CD14-positive monocyte (primary cell): Measurements from ENCODE around the gene CDH4. TPM values are rescaled to one million over a fixed set of nuclear protein-coding genes. Genes with fewer than 3 reads are reported as not detected.

Experiments used
- DNase-seq, 3 donors: peaks; one replicate each; pipeline ENCODE4 v3.0.0-alpha.2; 2011 to 2022
- H2AFZ ChIP-seq: 2 replicates; pipeline ENCODE4 v1.6.0; 2012; ENCODE audit warnings: mild to moderate bottlenecking, low read depth, low read length, inconsistent platforms; ENCODE audit not compliant: insufficient read depth, poor library complexity, severe bottlenecking
- H3K27ac ChIP-seq, 2 donors: 1 replicate in 1 of 2; 2 replicates in 1 of 2; pipeline ENCODE4 v1.5.1; 2012 to 2013; ENCODE audit warnings: low read length in 2 of 2, control low read depth in 1 of 2, inconsistent platforms in 1 of 2, low read depth in 1 of 2, mild to moderate bottlenecking in 1 of 2
- H3K27me3 ChIP-seq, 2 donors: one replicate each; pipeline versions ENCODE4 v1.6.0 to v1.6.1; 2011 to 2013; ENCODE audit warnings: low read length in 2 of 2; ENCODE audit not compliant: control insufficient read depth in 2 of 2, insufficient read depth in 2 of 2
- H3K36me3 ChIP-seq, 2 donors: replicated peaks in 1 of 2; 1 replicate in 1 of 2; 2 replicates in 1 of 2; pipeline versions ENCODE4 v1.5.1 to v1.6.1; 2012 to 2013; ENCODE audit warnings: low read length in 2 of 2, control low read depth in 1 of 2, inconsistent platforms in 1 of 2, mild to moderate bottlenecking in 1 of 2; ENCODE audit not compliant: insufficient read depth in 2 of 2, control insufficient read depth in 1 of 2
- H3K4me1 ChIP-seq, 2 donors: 1 replicate in 1 of 2; 2 replicates in 1 of 2; pipeline versions ENCODE4 v1.5.1 to v1.6.1; 2012 to 2013; ENCODE audit warnings: low read length in 2 of 2, control low read depth in 1 of 2, inconsistent platforms in 1 of 2, mild to moderate bottlenecking in 1 of 2, moderate library complexity in 1 of 2; ENCODE audit not compliant: insufficient read depth in 2 of 2, control insufficient read depth in 1 of 2
- H3K4me2 ChIP-seq: replicated peaks from 2 replicates; pipeline ENCODE3; 2012; ENCODE audit warnings: low read length, moderate library complexity, mild to moderate bottlenecking; ENCODE audit not compliant: poor library complexity, severe bottlenecking; ENCODE audit errors: extremely low read depth
- H3K4me3 ChIP-seq, 3 experiments: fragments of 200-600 bp in 1 of 3; sonication (generic) in 1 of 3; replicated peaks in 1 of 3; 1 replicate in 2 of 3; 2 replicates in 1 of 3; pipeline ENCODE4 v1.5.1; 2011 to 2013; ENCODE audit warnings: low read length in 3 of 3, mild to moderate bottlenecking in 3 of 3, control low read depth in 2 of 3, low read depth in 2 of 3, inconsistent platforms in 1 of 3, moderate library complexity in 1 of 3
- H3K79me2 ChIP-seq: 2 replicates; pipeline ENCODE4 v1.6.0; 2012; ENCODE audit warnings: mild to moderate bottlenecking, control low read depth, inconsistent platforms, low read length, moderate library complexity; ENCODE audit not compliant: insufficient read depth
- H3K9ac ChIP-seq: 2 replicates; pipeline ENCODE4 v1.6.0; 2017; ENCODE audit warnings: low read length, mild to moderate bottlenecking; ENCODE audit not compliant: insufficient read depth, poor library complexity, severe bottlenecking
- H3K9me3 ChIP-seq, 2 donors: replicated peaks in 1 of 2; 1 replicate in 1 of 2; 2 replicates in 1 of 2; pipeline versions ENCODE4 v1.5.1 to v1.6.1; 2012 to 2013; ENCODE audit warnings: low read length in 2 of 2, control low read depth in 1 of 2; ENCODE audit not compliant: control insufficient read depth in 1 of 2, insufficient read depth in 1 of 2
- H4K20me1 ChIP-seq: 2 replicates; pipeline ENCODE4 v1.6.0; 2012; ENCODE audit warnings: mild to moderate bottlenecking, low read length, control low read depth, moderate library complexity; ENCODE audit not compliant: insufficient read depth
- H3K27ac Mint-ChIP-seq, 7 donors: one replicate each; pipeline ENCODE4 v1.8.0; 2020; ENCODE audit warnings: mild to moderate bottlenecking in 7 of 7, mixed read lengths in 7 of 7, moderate library complexity in 6 of 7, inconsistent platforms in 2 of 7
- H3K27me3 Mint-ChIP-seq, 3 donors: one replicate each; pipeline ENCODE4 v1.8.0; 2021 to 2022; ENCODE audit warnings: low read depth in 3 of 3, mild to moderate bottlenecking in 3 of 3, mixed read lengths in 3 of 3, moderate library complexity in 3 of 3, inconsistent platforms in 1 of 3
- H3K36me3 Mint-ChIP-seq, 2 donors: one replicate each; pipeline ENCODE4 v1.8.0; 2020; ENCODE audit warnings: mixed read lengths in 2 of 2, inconsistent platforms in 1 of 2, mild to moderate bottlenecking in 1 of 2
- H3K4me1 Mint-ChIP-seq: one replicate; pipeline ENCODE4 v1.8.0; 2020; ENCODE audit warnings: mild to moderate bottlenecking, mixed read lengths
- H3K4me3 Mint-ChIP-seq, 2 donors: one replicate each; pipeline ENCODE4 v1.8.0; 2020; ENCODE audit warnings: mild to moderate bottlenecking in 2 of 2, mixed read lengths in 2 of 2, moderate library complexity in 1 of 2
- H3K9me3 Mint-ChIP-seq, 7 donors: one replicate each; pipeline ENCODE4 v1.8.0; 2020 to 2022; ENCODE audit warnings: mixed read lengths in 7 of 7, mild to moderate bottlenecking in 6 of 7, moderate library complexity in 6 of 7, inconsistent platforms in 2 of 7
- WGBS: methylation state at CpG from one replicate; pipeline ENCODE4 v1.1.5; 2013; ENCODE audit warnings: missing lambda C conversion rate; ENCODE audit not compliant: insufficient coverage; 5-methylcytosine and 5-hydroxymethylcytosine counted together
- intact Hi-C, 2 donors: fragments of 100-400 bp; cut with micrococcal nuclease; formaldehyde crosslinking; loops; one replicate each; pipeline versions ENCODE4 v1.15.0 to v1.15.1; 2023
- polyA plus RNA-seq, 3 donors: library from polyadenylated mRNA; depleted of rRNA in 1 of 3; unstranded in 2 of 3; stranded (reverse) in 1 of 3; fragments of 300-500 nt in 2 of 3; fragments of >200 nt in 1 of 3; fragmentation: Illumina TruSeq in 2 of 3; gene quantifications; 1 replicate in 2 of 3; 2 replicates in 1 of 3; pipeline ENCODE4 v1.2.3, GENCODE V29; 2012 to 2021
- TF ChIP-seq, protein P1 (sequence below): fragments of 200-600 bp; IDR thresholded peaks from one replicate; pipeline ENCODE4 v1.8.0; 2022; ENCODE audit warnings: antibody characterized with exemption, mild to moderate bottlenecking

The CDH4 gene
- polyA plus RNA-seq, 3 donors, result not detected

DNA sequence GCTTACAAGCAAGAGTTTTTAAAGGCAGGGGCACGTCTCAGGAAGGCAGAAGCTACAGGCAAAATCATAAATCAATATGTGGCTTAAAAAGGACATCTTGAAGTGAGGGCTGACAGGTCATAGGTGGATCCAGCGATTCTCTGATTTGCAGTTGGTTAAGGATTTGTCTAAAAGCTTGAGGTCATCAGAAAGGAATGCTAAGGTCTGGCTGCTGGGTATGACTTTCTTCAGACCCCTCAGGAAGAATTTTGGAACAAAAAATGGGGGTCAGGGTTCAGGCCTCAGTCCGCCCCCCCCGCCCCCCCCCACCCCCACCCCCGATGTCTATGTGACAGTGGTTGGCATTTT is 261.9 kb downstream of the CDH4 start:
- no peaks in the 10 kb centered on the region for H3K4me1 Mint-ChIP-seq
- WGBS, result 100% methylated on average over 1 of the region's 5 CpGs
- H3K27ac Mint-ChIP-seq, result no peak overlapping the region
- peaks cover 1% of the 10 kb centered on the region in 3 donors for H3K27me3 Mint-ChIP-seq
- Histone ChIP-seq H3K4me3 (no peak overlapping the region), H3K4me1 (no peaks in the 10 kb centered on the region), H3K9me3 (peaks cover 8 to 90% of the 10 kb centered on the region in 2 donors), H4K20me1 (no peaks in the 10 kb centered on the region), H3K27ac (no peak overlapping the region), H2AFZ (no peak overlapping the region), H3K4me2 (no peak overlapping the region), H3K27me3 (no peaks in the 10 kb centered on the region), H3K36me3 (no peaks in the 10 kb centered on the region), H3K79me2 (no peaks in the 10 kb centered on the region), H3K9ac (no peak overlapping the region)
- TF ChIP-seq, protein P1, sequence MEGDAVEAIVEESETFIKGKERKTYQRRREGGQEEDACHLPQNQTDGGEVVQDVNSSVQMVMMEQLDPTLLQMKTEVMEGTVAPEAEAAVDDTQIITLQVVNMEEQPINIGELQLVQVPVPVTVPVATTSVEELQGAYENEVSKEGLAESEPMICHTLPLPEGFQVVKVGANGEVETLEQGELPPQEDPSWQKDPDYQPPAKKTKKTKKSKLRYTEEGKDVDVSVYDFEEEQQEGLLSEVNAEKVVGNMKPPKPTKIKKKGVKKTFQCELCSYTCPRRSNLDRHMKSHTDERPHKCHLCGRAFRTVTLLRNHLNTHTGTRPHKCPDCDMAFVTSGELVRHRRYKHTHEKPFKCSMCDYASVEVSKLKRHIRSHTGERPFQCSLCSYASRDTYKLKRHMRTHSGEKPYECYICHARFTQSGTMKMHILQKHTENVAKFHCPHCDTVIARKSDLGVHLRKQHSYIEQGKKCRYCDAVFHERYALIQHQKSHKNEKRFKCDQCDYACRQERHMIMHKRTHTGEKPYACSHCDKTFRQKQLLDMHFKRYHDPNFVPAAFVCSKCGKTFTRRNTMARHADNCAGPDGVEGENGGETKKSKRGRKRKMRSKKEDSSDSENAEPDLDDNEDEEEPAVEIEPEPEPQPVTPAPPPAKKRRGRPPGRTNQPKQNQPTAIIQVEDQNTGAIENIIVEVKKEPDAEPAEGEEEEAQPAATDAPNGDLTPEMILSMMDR, result no peak
- peaks cover 5 to 63% (median 32%) of the 10 kb centered on the region in 7 donors for H3K9me3 Mint-ChIP-seq
- H3K36me3 Mint-ChIP-seq, result no peaks in the 10 kb centered on the region
- no peak overlapping the region for H3K4me3 Mint-ChIP-seq
- intact Hi-C loops, result no loop called here
- DNase-seq, result no peak

DNA sequence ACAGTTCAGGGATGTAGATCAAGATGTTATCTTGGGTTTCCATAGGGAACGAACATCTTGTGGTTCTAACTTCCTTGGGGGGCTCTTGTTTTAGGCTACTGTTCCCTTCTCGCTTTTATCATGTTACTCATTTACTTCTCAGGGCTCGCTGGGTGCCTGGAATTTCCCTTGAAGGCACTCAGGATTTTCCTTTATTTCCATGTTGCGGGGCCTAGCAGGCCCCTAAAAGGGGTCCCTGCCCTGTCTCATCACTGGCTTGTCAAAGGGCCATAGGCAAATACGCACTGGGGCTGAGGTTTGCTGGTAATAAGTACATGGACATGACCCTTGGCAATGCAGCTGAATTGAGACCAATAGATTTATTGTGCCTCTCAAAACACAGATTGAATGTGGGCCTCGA is 262.3 kb downstream of the CDH4 start:
- no peaks in the 10 kb centered on the region for H3K36me3 Mint-ChIP-seq
- H3K79me2 ChIP-seq, result no peaks in the 10 kb centered on the region
- H3K27ac Mint-ChIP-seq, result no peak overlapping the region
- H4K20me1 ChIP-seq, result no peaks in the 10 kb centered on the region
- H3K9ac ChIP-seq, result no peak overlapping the region
- intact Hi-C loops, result no loop called here
- no peak overlapping the region for H2AFZ ChIP-seq
- no peak overlapping the region for H3K4me2 ChIP-seq
- H3K27me3 ChIP-seq, result no peaks in the 10 kb centered on the region
- no peaks in the 10 kb centered on the region for H3K4me1 Mint-ChIP-seq
- WGBS, result 82% methylated on average over 6 of the region's 6 CpGs
- DNase-seq, result no peak
- TF ChIP-seq, protein P1, result no peak
- peaks cover 5 to 59% (median 29%) of the 10 kb centered on the region in 7 donors for H3K9me3 Mint-ChIP-seq
- H3K4me3 Mint-ChIP-seq, result no peak overlapping the region
- H3K36me3 ChIP-seq, result no peaks in the 10 kb centered on the region
- H3K27me3 Mint-ChIP-seq, result peaks cover 1% of the 10 kb centered on the region in 3 donors
- H3K9me3 ChIP-seq, result peaks cover 8 to 90% of the 10 kb centered on the region in 2 donors
- H3K4me1 ChIP-seq, result no peaks in the 10 kb centered on the region
- H3K4me3 ChIP-seq, result no peak overlapping the region
- no peak overlapping the region for H3K27ac ChIP-seq
